Fibroblast of villous mesenchyme (primary cell): ENCODE measurements around the gene SUMO2. TPM values are rescaled to one million over a fixed set of nuclear protein-coding genes. Genes with fewer than 3 reads are reported as not detected.
"Not testable (repeated sequence)": the region's sequence is repeated elsewhere in the genome, so short reads cannot be mapped to it uniquely, and the experiment has no call there.

Source experiments
- DNase-seq: peaks from one replicate; pipeline ENCODE4 v3.0.0-alpha.2; 2010; ENCODE audit warnings: low read depth
- H3K4me3 ChIP-seq: 2 replicates; pipeline ENCODE4 v1.5.1; 2011; ENCODE audit warnings: low read depth, mild to moderate bottlenecking, low read length
- CTCF ChIP-seq: IDR thresholded peaks from 2 replicates; pipeline ENCODE4 v1.5.1; 2012; ENCODE audit warnings: low read depth, mild to moderate bottlenecking, low read length; ENCODE audit not compliant: insufficient read depth
- total RNA-seq: library from RNA; depleted of rRNA; stranded (reverse); fragments of >200 nt; gene quantifications from 2 replicates; pipeline ENCODE4 v1.2.3, GENCODE V29; 2012

Gene SUMO2
- total RNA-seq, 1 donor = 124 TPM

DNA sequence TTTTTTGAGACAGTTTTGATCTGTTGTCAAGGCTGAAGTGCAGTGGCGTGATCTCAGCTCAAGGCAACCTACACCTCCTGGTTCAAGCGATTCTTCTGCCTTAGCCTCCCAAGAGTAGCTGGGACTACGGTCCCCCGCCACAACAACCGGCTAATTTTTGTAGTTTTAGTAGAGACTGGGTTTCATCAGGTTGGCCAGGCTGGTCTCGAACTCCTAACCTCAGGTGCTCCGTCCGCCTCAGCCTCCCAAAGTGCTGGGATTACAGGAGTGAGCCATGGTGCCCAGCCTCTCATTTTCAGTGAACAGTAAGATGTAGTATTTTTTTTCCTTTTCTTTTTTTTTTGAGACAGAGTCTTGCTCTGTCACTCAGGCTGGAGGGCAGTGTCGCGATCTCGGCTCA lies 7.8 kb downstream of the SUMO2 start:
- H3K4me3 ChIP-seq = no peak overlapping the region
- TF ChIP-seq CTCF = no peak
- no peak for DNase-seq

DNA sequence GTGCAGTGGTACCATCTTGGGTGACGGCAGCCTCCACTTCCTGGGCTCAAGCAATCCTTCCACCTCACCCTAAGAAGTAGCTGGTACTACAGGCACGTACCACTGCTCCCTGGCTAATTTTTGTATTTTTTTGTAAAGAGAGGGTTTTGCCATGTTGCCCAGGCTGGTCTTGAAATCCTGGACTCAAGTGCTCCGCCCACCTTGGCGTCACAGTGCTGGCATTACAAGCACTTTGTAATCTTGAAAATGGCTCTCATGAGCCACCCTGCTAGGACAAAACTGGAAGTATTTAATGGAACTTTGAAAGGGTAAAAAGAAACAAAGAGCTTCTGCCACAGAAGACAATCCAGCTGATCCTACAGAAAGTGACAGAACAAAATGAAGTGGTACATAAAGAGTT lies 9.2 kb downstream of the SUMO2 start:
- H3K4me3 ChIP-seq = no peak overlapping the region
- no peak for TF ChIP-seq CTCF
- no peak for DNase-seq

DNA sequence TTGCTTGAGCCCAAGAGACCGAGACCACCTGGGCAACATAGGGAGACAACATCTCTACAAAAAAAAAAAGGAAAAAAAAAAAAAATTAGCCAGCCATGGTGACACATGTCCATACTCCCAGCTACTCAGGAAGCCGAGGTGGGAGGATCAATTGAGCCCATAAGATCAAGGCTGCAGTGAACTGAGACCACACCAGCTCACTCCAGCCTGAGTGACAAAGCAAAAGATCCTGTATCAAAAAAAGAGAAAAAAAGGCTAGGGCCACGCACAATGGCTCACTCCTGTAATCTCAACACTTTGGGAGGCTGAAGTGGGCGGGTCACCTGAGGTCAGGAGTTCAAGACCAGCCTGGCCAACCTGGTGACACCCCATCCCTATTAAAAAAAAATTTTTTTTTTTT lies 13.8 kb downstream of the SUMO2 start:
- DNase-seq = no peak
- no peak overlapping the region for H3K4me3 ChIP-seq
- no peak for TF ChIP-seq CTCF

DNA sequence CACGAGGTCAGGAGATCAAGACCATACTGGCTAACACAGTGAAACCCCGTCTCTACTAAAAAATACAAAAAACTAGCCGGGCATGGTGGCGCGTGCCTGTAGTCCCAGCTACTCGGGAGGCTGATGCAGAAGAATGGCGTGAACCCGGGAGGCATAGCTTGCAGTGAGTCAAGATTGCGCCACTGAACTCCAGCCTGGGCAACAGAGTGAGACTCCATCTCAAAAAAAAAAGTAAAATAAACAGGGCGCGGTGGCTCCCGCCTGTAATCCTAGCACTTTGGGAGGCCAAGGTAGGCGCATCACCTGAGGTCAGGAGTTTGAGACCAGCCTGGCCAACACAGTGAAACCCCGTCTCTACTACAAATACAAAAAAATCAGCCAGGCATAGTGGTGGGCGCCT lies 18.2 kb downstream of the SUMO2 start:
- not testable (repeated sequence) for H3K4me3 ChIP-seq, DNase-seq

DNA sequence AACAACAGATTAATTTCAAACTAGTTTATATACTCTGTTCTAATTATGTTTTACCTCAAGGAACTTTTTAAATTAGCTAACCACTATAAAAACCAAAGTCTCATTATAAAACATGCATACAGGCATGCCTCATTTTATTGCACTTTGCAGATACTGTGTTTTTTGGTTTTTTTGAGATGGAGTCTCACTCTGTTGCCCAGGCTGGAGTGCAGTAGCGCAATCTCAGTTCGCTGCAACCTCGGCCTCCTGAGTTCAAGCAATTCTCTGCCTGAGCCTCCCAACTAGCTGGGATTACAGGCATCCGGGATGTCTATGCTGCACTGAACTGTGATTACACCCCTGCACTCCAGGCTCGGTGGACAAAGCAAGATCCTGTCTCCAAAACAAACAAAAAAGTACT lies 19.7 kb downstream of the SUMO2 start:
- H3K4me3 ChIP-seq = no peak overlapping the region
- TF ChIP-seq CTCF = no peak
- DNase-seq = no peak

DNA sequence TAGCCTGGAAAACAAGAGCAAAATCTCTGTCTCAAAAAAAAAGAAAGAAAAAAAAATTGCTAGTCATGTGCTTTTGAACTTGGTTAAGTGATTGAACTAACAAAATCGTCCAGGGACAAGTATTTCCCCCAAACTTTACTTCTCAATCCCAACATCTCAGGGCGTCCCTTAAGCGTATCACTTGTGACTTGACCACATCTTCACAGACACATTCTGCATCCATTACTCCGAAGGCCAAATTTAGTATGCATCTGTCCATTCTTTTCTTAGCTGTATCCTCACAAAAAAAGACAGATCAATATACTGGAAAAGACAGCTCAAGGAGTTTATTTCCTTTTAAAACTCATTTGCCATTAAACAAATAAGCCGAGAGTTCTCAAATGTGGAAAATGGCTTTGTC lies 22.5 kb downstream of the SUMO2 start:
- no peak overlapping the region for H3K4me3 ChIP-seq
- no peak for DNase-seq
- no peak for TF ChIP-seq CTCF

- no peak overlapping the region for H3K4me3 ChIP-seq
- no peak for TF ChIP-seq CTCF
- no peak for DNase-seq
Observed at GRCh38 chr17:75159196-75160031, 23.3 kb downstream of the SUMO2 start.

GRCh38 chr17:75158480-75158879 lies 24.3 kb downstream of the SUMO2 start:
- peak; percentile 45 for DNase-seq

More at GRCh38 chr17:75158480-75158879, 24.3 kb downstream of the SUMO2 start:
- H3K4me3 ChIP-seq = not testable (repeated sequence)
